Peyer's patch (tissue), 4 donors: Measurements from ENCODE around the gene HPSE2. TPM values are rescaled to one million over a fixed set of nuclear protein-coding genes. Genes with fewer than 3 reads are reported as not detected.

Source experiments
- DNase-seq, 3 donors: peaks; one replicate each; pipeline ENCODE4 v3.0.0-alpha.2; 2017 to 2019
- H3K27ac ChIP-seq, 4 donors: fragments of 200-600 bp; sonication (generic); one replicate each; pipeline ENCODE4 v1.5.1; 2016 to 2019
- H3K27me3 ChIP-seq, 2 donors: fragments of 200-600 bp; sonication (generic); one replicate each; pipeline ENCODE4 v1.5.1; 2019
- H3K36me3 ChIP-seq, 3 donors: fragments of 200-600 bp; sonication (generic); one replicate each; pipeline ENCODE4 v1.5.1; 2016 to 2019
- H3K4me1 ChIP-seq, 4 donors: fragments of 200-600 bp; sonication (generic); one replicate each; pipeline ENCODE4 v1.5.1; 2016 to 2019
- H3K4me3 ChIP-seq, 4 donors: fragments of 200-600 bp; sonication (generic); 1 replicate in 3 of 4; 2 replicates in 1 of 4; pipeline ENCODE4 v1.5.1; 2016 to 2019; ENCODE audit warnings: mild to moderate bottlenecking in 1 of 4
- H3K9me3 ChIP-seq, 4 donors: fragments of 200-600 bp; sonication (generic); one replicate each; pipeline ENCODE4 v1.5.1; 2016 to 2019; ENCODE audit warnings: mild to moderate bottlenecking in 1 of 4
- POLR2A ChIP-seq, 2 donors: fragments of 450-650 bp; IDR thresholded peaks; one replicate each; pipeline ENCODE4 v1.5.1; 2017; ENCODE audit warnings: antibody characterized with exemption in 2 of 2, mild to moderate bottlenecking in 2 of 2, moderate library complexity in 2 of 2
- total RNA-seq, 4 donors: library from RNA; depleted of rRNA; stranded (reverse); fragments of >200 nt; gene quantifications; one replicate each; pipeline ENCODE4 v1.1.0, GENCODE V29; 2016
- TF ChIP-seq, protein P1 (sequence below), 6 experiments: fragments of 450-650 bp in 4 of 6; fragments of 200-600 bp in 2 of 6; sonication (generic) in 1 of 6; IDR thresholded peaks; one replicate each; pipeline ENCODE4 v1.5.1; 2017 to 2019; ENCODE audit warnings: antibody characterized with exemption in 6 of 6, mild to moderate bottlenecking in 3 of 6, moderate library complexity in 1 of 6

Gene HPSE2
- total RNA-seq, 4 donors from 2014 or later, result 3.0 to 15.7 (median 7.4) TPM

DNA sequence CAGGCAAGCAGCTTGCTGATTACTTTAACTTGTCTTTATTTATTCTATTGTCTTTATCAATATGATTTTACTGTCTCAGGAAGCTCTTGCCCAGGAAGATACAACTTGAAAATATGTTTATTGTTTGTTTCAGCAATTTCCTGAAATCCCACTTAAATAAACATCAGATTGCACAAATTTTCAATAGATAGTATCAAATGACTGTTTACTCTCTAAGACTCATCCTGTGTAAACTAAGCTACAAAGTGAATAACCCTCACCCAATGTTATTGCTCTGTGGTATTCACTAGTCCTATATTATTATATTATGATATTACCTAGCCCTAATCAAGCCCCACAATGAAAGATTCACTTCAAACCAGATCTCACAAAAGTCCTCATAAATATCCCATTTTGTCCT is 658.5 kb downstream of the HPSE2 start:
- Histone ChIP-seq H3K36me3 (no peaks in the 10 kb centered on the region), H3K9me3 (no peaks in the 10 kb centered on the region), H3K4me3 (no peak overlapping the region), H3K27ac (no peak overlapping the region), H3K27me3 (no peaks in the 10 kb centered on the region), H3K4me1 (no peaks in the 10 kb centered on the region)
- no peak for DNase-seq
- no peak for TF ChIP-seq POLR2A (IDR thresholded peaks at IDR 0.05)
- TF ChIP-seq, protein P1, sequence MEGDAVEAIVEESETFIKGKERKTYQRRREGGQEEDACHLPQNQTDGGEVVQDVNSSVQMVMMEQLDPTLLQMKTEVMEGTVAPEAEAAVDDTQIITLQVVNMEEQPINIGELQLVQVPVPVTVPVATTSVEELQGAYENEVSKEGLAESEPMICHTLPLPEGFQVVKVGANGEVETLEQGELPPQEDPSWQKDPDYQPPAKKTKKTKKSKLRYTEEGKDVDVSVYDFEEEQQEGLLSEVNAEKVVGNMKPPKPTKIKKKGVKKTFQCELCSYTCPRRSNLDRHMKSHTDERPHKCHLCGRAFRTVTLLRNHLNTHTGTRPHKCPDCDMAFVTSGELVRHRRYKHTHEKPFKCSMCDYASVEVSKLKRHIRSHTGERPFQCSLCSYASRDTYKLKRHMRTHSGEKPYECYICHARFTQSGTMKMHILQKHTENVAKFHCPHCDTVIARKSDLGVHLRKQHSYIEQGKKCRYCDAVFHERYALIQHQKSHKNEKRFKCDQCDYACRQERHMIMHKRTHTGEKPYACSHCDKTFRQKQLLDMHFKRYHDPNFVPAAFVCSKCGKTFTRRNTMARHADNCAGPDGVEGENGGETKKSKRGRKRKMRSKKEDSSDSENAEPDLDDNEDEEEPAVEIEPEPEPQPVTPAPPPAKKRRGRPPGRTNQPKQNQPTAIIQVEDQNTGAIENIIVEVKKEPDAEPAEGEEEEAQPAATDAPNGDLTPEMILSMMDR (IDR thresholded peaks at IDR 0.05), result no peak

DNA sequence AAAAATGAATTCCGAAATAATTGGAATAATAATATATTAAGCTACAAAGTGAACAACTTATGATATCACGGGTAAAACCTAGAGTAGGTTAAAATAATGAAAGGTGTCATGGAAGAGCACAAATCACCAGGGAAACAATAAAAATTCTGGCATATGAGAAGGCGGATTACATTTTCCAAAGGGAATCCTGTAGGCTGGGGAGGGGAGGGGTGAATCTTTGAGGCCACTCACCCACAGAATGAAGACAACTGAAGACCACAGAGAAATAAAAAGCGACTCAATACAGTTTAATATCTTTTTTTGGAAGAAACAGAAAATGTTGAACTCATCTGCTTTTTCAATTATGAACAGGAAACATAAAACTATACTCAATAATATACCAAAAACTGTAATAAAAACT is 659.6 kb downstream of the HPSE2 start:
- DNase-seq, result no peak
- no peaks in the 10 kb centered on the region for H3K36me3 ChIP-seq
- no peak overlapping the region for H3K4me3 ChIP-seq
- H3K27ac ChIP-seq, result no peak overlapping the region
- H3K27me3 ChIP-seq, result no peaks in the 10 kb centered on the region
- H3K9me3 ChIP-seq, result no peaks in the 10 kb centered on the region
- no peaks in the 10 kb centered on the region for H3K4me1 ChIP-seq
- TF ChIP-seq, protein P1 (IDR thresholded peaks at IDR 0.05), result no peak
- TF ChIP-seq POLR2A (IDR thresholded peaks at IDR 0.05), result no peak

DNA sequence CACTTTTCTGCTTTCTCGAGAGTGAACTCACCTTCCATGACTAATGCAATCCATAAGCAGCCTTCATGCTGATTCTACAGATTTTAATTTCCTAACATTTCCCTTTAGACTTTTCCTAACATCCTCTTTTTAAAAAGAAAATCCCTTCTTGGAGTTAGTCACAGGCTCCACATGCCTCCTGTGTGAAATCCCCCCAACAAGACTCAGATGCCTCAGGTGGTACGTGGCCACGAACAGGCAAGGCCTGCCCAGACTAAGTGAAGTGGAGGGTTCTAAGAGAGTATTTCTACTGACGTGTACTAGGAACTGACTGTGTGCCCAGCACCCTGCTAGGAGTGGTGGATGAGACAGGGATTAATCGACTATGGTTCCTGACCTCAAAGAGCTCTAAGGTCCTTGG is 663.1 kb downstream of the HPSE2 start:
- TF ChIP-seq, protein P1 (IDR thresholded peaks at IDR 0.05), result no peak
- TF ChIP-seq POLR2A (IDR thresholded peaks at IDR 0.05), result no peak
- Histone ChIP-seq H3K27ac (no peak overlapping the region), H3K4me3 (no peak overlapping the region), H3K4me1 (no peaks in the 10 kb centered on the region), H3K27me3 (no peaks in the 10 kb centered on the region), H3K36me3 (no peaks in the 10 kb centered on the region), H3K9me3 (no peaks in the 10 kb centered on the region)
- DNase-seq, result no peak

DNA sequence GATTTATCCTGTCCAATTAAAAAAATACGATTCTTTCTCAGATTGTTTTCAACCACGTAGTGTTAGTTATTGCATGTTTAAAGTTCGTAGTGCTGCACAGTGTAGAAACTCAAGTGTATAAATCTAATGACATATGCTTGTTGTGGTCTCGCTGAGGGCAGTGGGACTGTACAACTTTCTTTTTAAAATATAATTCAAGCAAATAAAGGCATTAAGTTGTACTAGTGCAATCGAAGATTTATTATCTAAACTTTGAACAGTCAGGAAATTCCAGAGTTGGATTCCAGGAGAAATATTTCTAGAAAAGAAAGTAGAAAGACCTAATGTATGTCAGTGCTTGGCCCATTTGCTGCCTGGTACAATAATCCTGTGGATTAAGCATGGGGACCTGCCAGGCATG is 664.8 kb downstream of the HPSE2 start:
- no peak overlapping the region for H3K27ac ChIP-seq
- no peak overlapping the region for H3K4me3 ChIP-seq
- no peak for TF ChIP-seq POLR2A (IDR thresholded peaks at IDR 0.05)
- TF ChIP-seq, protein P1 (IDR thresholded peaks at IDR 0.05), result no peak
- no peaks in the 10 kb centered on the region for H3K4me1 ChIP-seq
- H3K36me3 ChIP-seq, result no peaks in the 10 kb centered on the region
- DNase-seq, result no peak
- no peaks in the 10 kb centered on the region for H3K27me3 ChIP-seq
- H3K9me3 ChIP-seq, result no peaks in the 10 kb centered on the region

DNA sequence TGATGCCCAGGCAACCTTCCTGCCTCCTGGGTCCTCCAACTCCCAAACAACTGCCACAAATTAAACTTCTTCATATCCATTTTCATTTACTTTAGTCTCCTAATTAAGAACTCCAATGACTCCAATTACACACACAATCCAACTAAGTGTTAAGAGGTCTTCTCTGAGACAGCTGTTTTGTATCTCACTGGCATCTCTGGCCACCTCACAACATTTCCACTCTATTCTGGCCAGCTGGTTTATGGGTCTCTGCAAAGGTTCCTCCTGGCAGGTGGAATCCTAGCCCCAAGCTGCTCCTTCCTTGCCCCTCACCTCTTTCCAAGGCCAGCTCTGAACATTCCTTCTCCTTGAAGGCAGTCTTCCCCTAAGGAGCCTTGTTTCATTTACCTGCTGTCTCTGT is 665.8 kb downstream of the HPSE2 start:
- no peak for DNase-seq
- TF ChIP-seq, protein P1 (IDR thresholded peaks at IDR 0.05), result no peak
- TF ChIP-seq POLR2A (IDR thresholded peaks at IDR 0.05), result no peak
- Histone ChIP-seq H3K27me3 (no peaks in the 10 kb centered on the region), H3K9me3 (no peaks in the 10 kb centered on the region), H3K27ac (no peak overlapping the region), H3K4me1 (no peaks in the 10 kb centered on the region), H3K36me3 (no peaks in the 10 kb centered on the region), H3K4me3 (no peak overlapping the region)

DNA sequence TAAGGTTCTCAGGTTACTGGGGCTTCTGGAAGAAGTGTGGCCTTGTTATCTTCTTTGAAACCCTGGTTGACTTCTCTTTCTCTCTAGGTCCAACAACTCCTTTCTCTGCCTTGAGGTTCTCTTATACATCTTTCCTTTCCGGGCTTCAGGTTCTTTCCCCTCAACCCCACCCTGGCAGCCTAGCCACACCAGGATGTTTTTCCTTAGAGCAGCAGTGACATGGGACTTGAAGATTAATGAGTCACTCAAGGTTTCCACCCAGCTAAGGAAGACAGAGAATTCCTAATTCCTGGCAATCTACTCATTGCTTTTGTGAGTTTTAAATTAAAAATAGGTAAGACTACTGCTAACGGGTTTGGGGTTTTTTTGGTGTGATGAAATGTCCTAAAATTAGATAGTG is 667.1 kb downstream of the HPSE2 start:
- no peak for TF ChIP-seq POLR2A (IDR thresholded peaks at IDR 0.05)
- TF ChIP-seq, protein P1 (IDR thresholded peaks at IDR 0.05), result no peak
- no peak overlapping the region for H3K27ac ChIP-seq
- no peak for DNase-seq

More for the DNA sequence above, 667.1 kb downstream of the HPSE2 start:
- Histone ChIP-seq H3K4me1 (no peaks in the 10 kb centered on the region), H3K36me3 (no peaks in the 10 kb centered on the region), H3K9me3 (no peaks in the 10 kb centered on the region), H3K4me3 (no peak overlapping the region), H3K27me3 (no peaks in the 10 kb centered on the region)
